RPMI8226 (cell line): ENCODE results near the gene CLCNKB.
"Not testable (repeated sequence)": the region's sequence is repeated elsewhere in the genome, so short reads cannot be mapped to it uniquely, and the experiment has no call there.

Experiments used
- DNase-seq: peaks from one replicate; pipeline ENCODE4 v3.0.0-alpha.2; 2015

The CLCNKB gene

GRCh38 chr1:16015960-16016901 lies 27.4 kb upstream of the CLCNKB start:
- DNase-seq = no peak

GRCh38 chr1:16017076-16017460 lies 26.5 kb upstream of the CLCNKB start:
- no peak for DNase-seq

- DNase-seq = peak; percentile 78
These were observed 25.9 kb upstream of the CLCNKB start, which contains the start of gene HSPB7 for GRCh38 chr1:16017461-16018303. Gene HSPB7 (minus strand): TSS chr1:16018043. CDS start chr1:16017963, 80 bp downstream.

- no peak for DNase-seq
These were observed 25.3 kb upstream of the CLCNKB start for GRCh38 chr1:16018308-16018707.

- DNase-seq = no peak
These were observed 24.6 kb upstream of the CLCNKB start for GRCh38 chr1:16018749-16019643.

GRCh38 chr1:16019644-16020277 lies 23.8 kb upstream of the CLCNKB start:
- no peak for DNase-seq

- no peak for DNase-seq
These were observed 23.3 kb upstream of the CLCNKB start for GRCh38 chr1:16020325-16020724.

GRCh38 chr1:16020878-16021277 lies 22.7 kb upstream of the CLCNKB start:
- not testable (repeated sequence) for DNase-seq

- no peak for DNase-seq
These were observed 21.9 kb upstream of the CLCNKB start, which contains the start of gene CLCNKA for GRCh38 chr1:16021681-16022080. Gene CLCNKA (plus strand): TSS chr1:16022036. CDS start chr1:16022620, 584 bp downstream.

- DNase-seq = no peak
These were observed 21.2 kb upstream of the CLCNKB start for GRCh38 chr1:16022393-16022792.

GRCh38 chr1:16023050-16023653 lies 20.4 kb upstream of the CLCNKB start:
- no peak for DNase-seq

GRCh38 chr1:16026302-16026701 lies 17.3 kb upstream of the CLCNKB start:
- DNase-seq = not testable (repeated sequence)

GRCh38 chr1:16026723-16027484 lies 16.7 kb upstream of the CLCNKB start:
- peak; percentile 77 for DNase-seq

- no peak for DNase-seq
These were observed 15.2 kb upstream of the CLCNKB start for GRCh38 chr1:16028237-16029002.

- not testable (repeated sequence) for DNase-seq
These were observed 14.6 kb upstream of the CLCNKB start for GRCh38 chr1:16029003-16029268.

GRCh38 chr1:16029288-16029687 lies 14.3 kb upstream of the CLCNKB start:
- no peak for DNase-seq

- no peak for DNase-seq
These were observed 12.0 kb upstream of the CLCNKB start for GRCh38 chr1:16031551-16031950.

GRCh38 chr1:16032388-16033102 lies 11.0 kb upstream of the CLCNKB start:
- DNase-seq = peak; percentile 94

- not testable (repeated sequence) for DNase-seq
These were observed 10.4 kb upstream of the CLCNKB start for GRCh38 chr1:16033103-16033632.
